Measurements from ENCODE around the gene BCAS3.

DNA sequence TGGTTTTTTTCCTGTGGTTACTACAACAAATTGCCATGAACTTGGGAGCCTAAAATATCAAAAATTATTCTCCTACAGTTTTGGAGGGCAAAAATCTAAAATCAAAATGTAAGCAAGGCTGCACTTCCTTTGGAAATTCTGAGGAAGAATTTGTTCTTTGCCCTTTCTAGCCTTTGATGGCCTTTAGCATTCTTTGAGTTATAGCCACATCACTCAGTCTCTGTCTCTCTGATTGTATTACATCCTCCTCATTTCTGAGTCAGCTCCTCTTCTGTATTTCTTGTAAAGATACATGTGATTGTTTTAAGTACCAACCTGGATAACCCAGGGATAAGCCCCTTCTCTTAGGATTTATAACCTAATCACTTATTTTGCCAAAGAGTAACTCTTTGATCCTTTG, 282.0 kb downstream of the BCAS3 start:
- no peak for TF ChIP-seq POLR2A (IDR thresholded peaks at IDR 0.05)
- TF ChIP-seq, protein P1, sequence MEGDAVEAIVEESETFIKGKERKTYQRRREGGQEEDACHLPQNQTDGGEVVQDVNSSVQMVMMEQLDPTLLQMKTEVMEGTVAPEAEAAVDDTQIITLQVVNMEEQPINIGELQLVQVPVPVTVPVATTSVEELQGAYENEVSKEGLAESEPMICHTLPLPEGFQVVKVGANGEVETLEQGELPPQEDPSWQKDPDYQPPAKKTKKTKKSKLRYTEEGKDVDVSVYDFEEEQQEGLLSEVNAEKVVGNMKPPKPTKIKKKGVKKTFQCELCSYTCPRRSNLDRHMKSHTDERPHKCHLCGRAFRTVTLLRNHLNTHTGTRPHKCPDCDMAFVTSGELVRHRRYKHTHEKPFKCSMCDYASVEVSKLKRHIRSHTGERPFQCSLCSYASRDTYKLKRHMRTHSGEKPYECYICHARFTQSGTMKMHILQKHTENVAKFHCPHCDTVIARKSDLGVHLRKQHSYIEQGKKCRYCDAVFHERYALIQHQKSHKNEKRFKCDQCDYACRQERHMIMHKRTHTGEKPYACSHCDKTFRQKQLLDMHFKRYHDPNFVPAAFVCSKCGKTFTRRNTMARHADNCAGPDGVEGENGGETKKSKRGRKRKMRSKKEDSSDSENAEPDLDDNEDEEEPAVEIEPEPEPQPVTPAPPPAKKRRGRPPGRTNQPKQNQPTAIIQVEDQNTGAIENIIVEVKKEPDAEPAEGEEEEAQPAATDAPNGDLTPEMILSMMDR (IDR thresholded peaks at IDR 0.05) = no peak
